H1 (cell line): ENCODE measurements around the gene LIN37. TPM values are rescaled to one million over a fixed set of nuclear protein-coding genes. Genes with fewer than 3 reads are reported as not detected.

Experiments used
- CTCF ChIA-PET: fragments of 300-600 bp; sonication (Branson Sonifier 250); formaldehyde crosslinking; loops from one replicate; lab custom pipeline; 2021; ENCODE audit not compliant: partially characterized antibody; lab: Charles Lee
- POLR2A ChIA-PET: fragments of 300-600 bp; sonication (Branson Sonifier 250); formaldehyde crosslinking; loops from one replicate; lab custom pipeline; 2021; ENCODE audit warnings: inconsistent platforms; ENCODE audit not compliant: partially characterized antibody; lab: Charles Lee
- DNase-seq, 2 experiments: peaks; one replicate each; pipeline versions ENCODE4 v3.0.0 to v3.0.0-alpha.2; 2010 to 2022; ENCODE audit warnings: low spot score in 2 of 2, low read depth in 1 of 2, mixed read lengths in 1 of 2
- FAIRE-seq: peaks from 2 replicates; lab custom pipeline; 2011; peaks lifted over from hg19 to GRCh38; lab: Jason Lieb, UNC
- H2AFZ ChIP-seq: 2 replicates; pipeline ENCODE4 v1.8.1; 2012; ENCODE audit warnings: low read length, inconsistent platforms
- H2AK5ac ChIP-seq: 2 replicates; pipeline ENCODE4 v1.6.1; 2013; ENCODE audit warnings: low read depth, low read length
- H2BK120ac ChIP-seq: replicated peaks from 2 replicates; pipeline ENCODE3; 2013; ENCODE audit warnings: low read depth, low read length, inconsistent platforms
- H2BK12ac ChIP-seq: 2 replicates; pipeline ENCODE4 v1.6.1; 2013; ENCODE audit warnings: low read depth, low read length
- H2BK15ac ChIP-seq: 2 replicates; pipeline ENCODE4 v1.6.1; 2013; ENCODE audit warnings: low read length
- H2BK20ac ChIP-seq: 2 replicates; pipeline ENCODE4 v1.6.1; 2013; ENCODE audit warnings: low read length
- H2BK5ac ChIP-seq: 2 replicates; pipeline ENCODE4 v1.6.1; 2013; ENCODE audit warnings: low read depth, low read length
- H3K14ac ChIP-seq: 2 replicates; pipeline ENCODE4 v1.6.1; 2013; ENCODE audit warnings: inconsistent platforms; ENCODE audit not compliant: insufficient read length
- H3K18ac ChIP-seq: 2 replicates; pipeline ENCODE4 v1.6.1; 2013; ENCODE audit warnings: low read length; ENCODE audit errors: extremely low read depth
- H3K23ac ChIP-seq: 2 replicates; pipeline ENCODE4 v1.6.1; 2013; ENCODE audit warnings: inconsistent platforms; ENCODE audit not compliant: insufficient read length
- H3K23me2 ChIP-seq: 2 replicates; pipeline ENCODE4 v1.6.1; 2013; ENCODE audit warnings: low read depth, low read length
- H3K27ac ChIP-seq: 2 replicates; pipeline ENCODE4 v1.6.1; 2011; ENCODE audit warnings: low read depth, low read length, inconsistent platforms
- H3K27me3 ChIP-seq, 4 experiments: replicated peaks in 1 of 4; 1 replicate in 1 of 4; 2 replicates in 3 of 4; pipeline versions ENCODE4 v1.6.1 to v1.8.1; 2011 to 2013; ENCODE audit warnings: low read length in 3 of 4, mild to moderate bottlenecking in 3 of 4, inconsistent platforms in 2 of 4, mixed read lengths in 2 of 4, moderate library complexity in 1 of 4; ENCODE audit not compliant: control insufficient read depth in 3 of 4, insufficient read depth in 3 of 4; ENCODE audit errors: extremely low read depth in 1 of 4
- H3K36me3 ChIP-seq, 4 experiments: 2 replicates each; pipeline versions ENCODE4 v1.6.1 to v1.8.1; 2011 to 2013; ENCODE audit warnings: mild to moderate bottlenecking in 4 of 4, low read length in 3 of 4, moderate library complexity in 2 of 4, control low read depth in 1 of 4, inconsistent platforms in 1 of 4; ENCODE audit not compliant: insufficient read depth in 4 of 4, control insufficient read depth in 2 of 4
- H3K4ac ChIP-seq: replicated peaks from 2 replicates; pipeline ENCODE3; 2013; ENCODE audit warnings: low read length, low read depth, mixed read lengths, inconsistent platforms; ENCODE audit not compliant: insufficient read length
- H3K4me1 ChIP-seq, 4 experiments: replicated peaks in 1 of 4; 1 replicate in 1 of 4; 2 replicates in 3 of 4; pipeline versions ENCODE4 v1.6.1 to v1.8.1; 2011 to 2013; ENCODE audit warnings: low read length in 3 of 4, inconsistent platforms in 2 of 4, mixed read lengths in 1 of 4; ENCODE audit not compliant: insufficient read depth in 4 of 4, control insufficient read depth in 3 of 4
- H3K4me2 ChIP-seq, 2 experiments: 2 replicates each; pipeline versions ENCODE4 v1.6.1 to v1.8.1; 2011 to 2013; ENCODE audit warnings: low read depth in 2 of 2, low read length in 2 of 2, control low read depth in 1 of 2, inconsistent platforms in 1 of 2, mild to moderate bottlenecking in 1 of 2; ENCODE audit not compliant: insufficient read depth in 1 of 2
- H3K4me3 ChIP-seq, 4 experiments: fragments of 200-600, 300-600 bp in 1 of 4; sonication (generic), shearing (Covaris generic), sonication (Bioruptor Twin) in 1 of 4; 2 replicates each; pipeline versions ENCODE4 v1.5.1 to v1.8.1; 2011 to 2016; ENCODE audit warnings: low read length in 4 of 4, low read depth in 3 of 4, control low read depth in 2 of 4, inconsistent platforms in 2 of 4, mild to moderate bottlenecking in 2 of 4, mixed read lengths in 1 of 4, moderate library complexity in 1 of 4; ENCODE audit not compliant: insufficient read depth in 2 of 4; ENCODE audit errors: extremely low read depth in 1 of 4
- H3K56ac ChIP-seq: replicated peaks from 2 replicates; pipeline ENCODE3; 2013; ENCODE audit warnings: low read depth, mild to moderate bottlenecking, mixed read lengths, low read length, inconsistent platforms; ENCODE audit not compliant: insufficient read length
- H3K79me1 ChIP-seq: 2 replicates; pipeline ENCODE4 v1.6.1; 2013; ENCODE audit warnings: low read depth, low read length, control low read depth
- H3K79me2 ChIP-seq, 2 experiments: 2 replicates each; pipeline versions ENCODE4 v1.6.1 to v1.8.1; 2012 to 2013; ENCODE audit warnings: low read length in 2 of 2, mild to moderate bottlenecking in 2 of 2, inconsistent platforms in 1 of 2; ENCODE audit not compliant: insufficient read depth in 2 of 2, control insufficient read depth in 1 of 2
- H3K9ac ChIP-seq, 4 experiments: replicated peaks in 1 of 4; 1 replicate in 1 of 4; 2 replicates in 3 of 4; pipeline versions ENCODE4 v1.6.1 to v1.8.1; 2011 to 2013; ENCODE audit warnings: low read depth in 3 of 4, low read length in 3 of 4, control low read depth in 2 of 4, mild to moderate bottlenecking in 2 of 4, moderate library complexity in 2 of 4, inconsistent platforms in 1 of 4; ENCODE audit errors: extremely low read depth in 1 of 4
- H3K9me3 ChIP-seq, 2 experiments: 2 replicates each; pipeline versions ENCODE4 v1.6.1 to v1.8.1; 2012 to 2013; ENCODE audit warnings: mild to moderate bottlenecking in 2 of 2, moderate library complexity in 2 of 2, control low read depth in 1 of 2, inconsistent platforms in 1 of 2, low read depth in 1 of 2, low read length in 1 of 2, mixed read lengths in 1 of 2; ENCODE audit not compliant: insufficient read depth in 2 of 2
- H4K20me1 ChIP-seq, 2 experiments: replicated peaks in 1 of 2; 2 replicates each; pipeline versions ENCODE3 to v1.8.1; 2011 to 2013; ENCODE audit warnings: inconsistent platforms in 2 of 2, low read length in 2 of 2, mild to moderate bottlenecking in 1 of 2; ENCODE audit not compliant: insufficient read depth in 2 of 2, control insufficient read depth in 1 of 2
- H4K5ac ChIP-seq: 2 replicates; pipeline ENCODE4 v1.6.1; 2013; ENCODE audit warnings: low read length, low read depth, mixed read lengths, inconsistent platforms; ENCODE audit not compliant: insufficient read length
- H4K8ac ChIP-seq: 2 replicates; pipeline ENCODE4 v1.8.0; 2013; ENCODE audit warnings: mild to moderate bottlenecking, moderate library complexity, low read length, inconsistent platforms; ENCODE audit not compliant: insufficient read depth; ENCODE audit errors: extremely low read depth
- H4K91ac ChIP-seq: replicated peaks from 2 replicates; pipeline ENCODE3; 2013; ENCODE audit warnings: low read length, mixed read lengths, inconsistent platforms; ENCODE audit not compliant: insufficient read length
- HDAC2 ChIP-seq, 2 experiments: fragments of 300-600 bp in 1 of 2; sonication (generic) in 1 of 2; IDR thresholded peaks; 2 replicates each; pipeline ENCODE4 v1.6.1; 2011 to 2012; ENCODE audit warnings: low read depth in 2 of 2, low read length in 2 of 2, mild to moderate bottlenecking in 2 of 2, moderate library complexity in 2 of 2, borderline replicate concordance in 1 of 2, inconsistent platforms in 1 of 2
- WGBS, 2 experiments: shearing (Covaris generic) in 1 of 2; methylation state at CpG; one replicate each; pipeline versions ENCODE4 v1.1.6 to v1.1.7; 2013 to 2015; ENCODE audit warnings: low lambda C conversion rate in 2 of 2, mixed read lengths in 2 of 2, inconsistent platforms in 1 of 2, low coverage in 1 of 2, missing lambda C conversion rate in 1 of 2; ENCODE audit not compliant: insufficient replicate concordance in 2 of 2, insufficient coverage in 1 of 2, insufficient read length in 1 of 2; ENCODE audit errors: extremely low coverage in 1 of 2, missing lambda C conversion rate in 1 of 2; 5-methylcytosine and 5-hydroxymethylcytosine counted together
- polyA plus RNA-seq, 7 experiments: library from polyadenylated mRNA; depleted of rRNA in 3 of 7; stranded (reverse) in 5 of 7; unstranded in 2 of 7; fragments of >200 nt in 5 of 7; fragments of 200-250 nt in 2 of 7; gene quantifications; 1 replicate in 5 of 7; 2 replicates in 1 of 7; 4 replicates in 1 of 7; pipeline versions ENCODE4 v1.2.1 to v1.2.3, GENCODE V29; 2011 to 2013; ENCODE audit warnings: missing spikeins in 2 of 7, mixed read lengths in 2 of 7
- total RNA-seq: library from RNA; stranded (reverse); fragmentation: NEBNext Ultra II Directional; extraction: Animal tissue kit (Norgen Biotek cat#: 25700); gene quantifications from 2 replicates; pipeline ENCODE4 v1.2.1, GENCODE V29; 2021

LIN37 gene
- total and polyA plus RNA-seq, 2 of the 8 experiments (the other 6 are each of a cell fraction or from before 2014, with no cell fraction given) = 3.8 to 9.8 TPM

GRCh38 chr19:35729021-35729420 is 19.4 kb upstream of the LIN37 start:
- Histone ChIP-seq H4K20me1 (peaks cover 12 to 20% of the 10 kb centered on the region in 2 experiments), H3K18ac (no peak overlapping the region), H3K9ac (no peak overlapping the region), H3K27ac (no peak overlapping the region), H3K23ac (no peak overlapping the region), H2BK20ac (no peak overlapping the region), H2AFZ (no peak overlapping the region), H3K27me3 (no peaks in the 10 kb centered on the region), H3K4ac (no peak overlapping the region), H3K4me2 (no peak overlapping the region), H3K79me1 (no peaks in the 10 kb centered on the region), H3K14ac (no peak overlapping the region), H4K8ac (no peak overlapping the region), H4K91ac (no peak overlapping the region), H4K5ac (no peak overlapping the region), H2BK12ac (no peak overlapping the region), H2BK120ac (no peak overlapping the region), H3K36me3 (peaks cover 36 to 74% (median 72%) of the 10 kb centered on the region in 4 experiments), H3K79me2 (no peaks in the 10 kb centered on the region), H3K4me1 (no peaks in the 10 kb centered on the region), H2BK5ac (no peak overlapping the region), H3K4me3 (no peak overlapping the region), H3K23me2 (no peaks in the 10 kb centered on the region), H3K9me3 (no peaks in the 10 kb centered on the region), H3K56ac (no peak overlapping the region), H2BK15ac (no peak overlapping the region), H2AK5ac (no peak overlapping the region)
- WGBS, 2 experiments = 95% methylated on average over 18 of the region's 18 CpGs; no CpG with 5 or more reads in 1 of the 2 experiments
- POLR2A ChIA-PET = interaction anchor here (2.4 to 6.1 kb wide), 2 partner anchors 7 to 11 kb away, joined by 12 to 39 read pairs; no protein-coding TSS in a partner anchor
- CTCF ChIA-PET = interaction anchor here (1.5 to 11.8 kb wide), 2 partner anchors 9 to 34 kb away, joined by 3 to 80 read pairs; partner anchors contain the start of gene IGFLR1
- DNase-seq = no peak
- FAIRE-seq = no peak
- TF ChIP-seq HDAC2 (IDR thresholded peaks at IDR 0.05; ENCODE audit: borderline replicate concordance in 1 of 2, low read depth in 2 of 2, low read length in 2 of 2) = no peak
